Transverse colon (tissue), 4 donors: ENCODE results near the gene HSPA1B.

Experiments
- EP300 ChIP-seq: sonication (generic); formaldehyde crosslinking; IDR thresholded peaks from one replicate; pipeline ENCODE4 v1.6.1; 2017; ENCODE audit warnings: antibody characterized with exemption, low read depth
- POLR2A ChIP-seq: fragments of 450-650 bp; IDR thresholded peaks from one replicate; pipeline ENCODE4 v1.6.1; 2016; ENCODE audit warnings: antibody characterized with exemption, mild to moderate bottlenecking, moderate library complexity
- POLR2AphosphoS5 ChIP-seq, 3 donors: sonication (generic); formaldehyde crosslinking; IDR thresholded peaks; one replicate each; pipeline ENCODE4 v1.6.1; 2016; ENCODE audit warnings: antibody characterized with exemption in 3 of 3
- TF ChIP-seq, protein P1 (sequence below), 5 experiments: fragments of 200-600 bp in 3 of 5; fragments of 450-650 bp in 2 of 5; sonication (generic) in 3 of 5; IDR thresholded peaks; 1 replicate in 2 of 5; 2 replicates in 3 of 5; pipeline ENCODE4 v1.5.1; 2016 to 2017; ENCODE audit warnings: antibody characterized with exemption in 5 of 5, inconsistent platforms in 3 of 5, mild to moderate bottlenecking in 2 of 5, moderate library complexity in 1 of 5

DNA sequence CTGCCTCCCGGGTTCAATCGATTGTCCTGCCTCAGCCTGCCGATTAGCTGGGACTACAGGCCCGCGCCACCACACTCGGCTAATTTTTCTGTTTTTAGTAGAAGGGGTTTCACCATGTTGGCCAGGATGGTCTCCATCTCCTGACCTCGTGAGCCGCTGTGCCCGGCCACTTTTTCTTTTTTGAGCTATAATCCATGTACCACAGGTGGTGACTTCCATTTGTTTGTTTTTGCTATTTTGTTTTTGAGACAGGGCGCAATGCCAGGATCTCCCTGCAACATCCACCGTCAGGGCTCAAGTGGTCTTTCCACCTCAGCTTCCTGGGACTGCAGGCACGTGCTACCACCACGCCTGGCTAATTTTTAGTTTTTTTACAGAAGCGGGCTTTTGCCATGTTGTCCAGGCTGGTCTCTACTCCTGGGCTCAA is 8.5 kb downstream of the HSPA1B start:
- TF ChIP-seq, protein P1, sequence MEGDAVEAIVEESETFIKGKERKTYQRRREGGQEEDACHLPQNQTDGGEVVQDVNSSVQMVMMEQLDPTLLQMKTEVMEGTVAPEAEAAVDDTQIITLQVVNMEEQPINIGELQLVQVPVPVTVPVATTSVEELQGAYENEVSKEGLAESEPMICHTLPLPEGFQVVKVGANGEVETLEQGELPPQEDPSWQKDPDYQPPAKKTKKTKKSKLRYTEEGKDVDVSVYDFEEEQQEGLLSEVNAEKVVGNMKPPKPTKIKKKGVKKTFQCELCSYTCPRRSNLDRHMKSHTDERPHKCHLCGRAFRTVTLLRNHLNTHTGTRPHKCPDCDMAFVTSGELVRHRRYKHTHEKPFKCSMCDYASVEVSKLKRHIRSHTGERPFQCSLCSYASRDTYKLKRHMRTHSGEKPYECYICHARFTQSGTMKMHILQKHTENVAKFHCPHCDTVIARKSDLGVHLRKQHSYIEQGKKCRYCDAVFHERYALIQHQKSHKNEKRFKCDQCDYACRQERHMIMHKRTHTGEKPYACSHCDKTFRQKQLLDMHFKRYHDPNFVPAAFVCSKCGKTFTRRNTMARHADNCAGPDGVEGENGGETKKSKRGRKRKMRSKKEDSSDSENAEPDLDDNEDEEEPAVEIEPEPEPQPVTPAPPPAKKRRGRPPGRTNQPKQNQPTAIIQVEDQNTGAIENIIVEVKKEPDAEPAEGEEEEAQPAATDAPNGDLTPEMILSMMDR (IDR thresholded peaks at IDR 0.05) = no peak
- TF ChIP-seq POLR2A = no peak
- TF ChIP-seq POLR2AphosphoS5 (IDR thresholded peaks at IDR 0.05) = no peak
- no peak for TF ChIP-seq EP300
